Astrocyte (in vitro differentiated cells and primary cell): ENCODE data around the gene ATN1. TPM values are rescaled to one million over a fixed set of nuclear protein-coding genes. Genes with fewer than 3 reads are reported as not detected.

Source experiments
- DNase-seq: peaks from one replicate; pipeline ENCODE4 v3.0.0-alpha.2; 2010; ENCODE audit warnings: low read depth
- FAIRE-seq: peaks from 2 replicates; lab custom pipeline; 2011; peaks lifted over from hg19 to GRCh38; lab: Jason Lieb, UNC
- H2AFZ ChIP-seq: 2 replicates; pipeline ENCODE4 v1.6.0; 2012; ENCODE audit warnings: low read depth, low read length, inconsistent platforms
- H3K27ac ChIP-seq: 2 replicates; pipeline ENCODE4 v1.5.1; 2011; ENCODE audit warnings: low read depth, low read length, inconsistent platforms
- H3K27me3 ChIP-seq: 2 replicates; pipeline ENCODE4 v1.6.0; 2011; ENCODE audit warnings: low read length, inconsistent platforms; ENCODE audit not compliant: insufficient read depth
- H3K36me3 ChIP-seq: 2 replicates; pipeline ENCODE4 v1.5.1; 2011; ENCODE audit warnings: low read length, inconsistent platforms; ENCODE audit not compliant: insufficient read depth
- H3K4me1 ChIP-seq: 2 replicates; pipeline ENCODE4 v1.5.1; 2011; ENCODE audit warnings: low read length, inconsistent platforms; ENCODE audit not compliant: insufficient read depth
- H3K4me2 ChIP-seq: 2 replicates; pipeline ENCODE4 v1.6.0; 2012; ENCODE audit warnings: low read length, inconsistent platforms
- H3K4me3 ChIP-seq: 2 replicates; pipeline ENCODE4 v1.5.1; 2011; ENCODE audit warnings: low read depth, mild to moderate bottlenecking, low read length, inconsistent platforms; ENCODE audit not compliant: insufficient read depth
- H3K79me2 ChIP-seq: 2 replicates; pipeline ENCODE4 v1.6.0; 2012; ENCODE audit warnings: mild to moderate bottlenecking, low read length, inconsistent platforms; ENCODE audit not compliant: insufficient read depth
- H3K9ac ChIP-seq: 2 replicates; pipeline ENCODE4 v1.6.0; 2012; ENCODE audit warnings: mild to moderate bottlenecking, low read length, inconsistent platforms
- H3K9me3 ChIP-seq: 2 replicates; pipeline ENCODE4 v1.5.1; 2012; ENCODE audit warnings: low read depth, mild to moderate bottlenecking, low read length, inconsistent platforms; ENCODE audit not compliant: insufficient read depth
- H4K20me1 ChIP-seq: 2 replicates; pipeline ENCODE4 v1.6.0; 2012; ENCODE audit warnings: low read length, inconsistent platforms; ENCODE audit not compliant: insufficient read depth
- H3K27ac Mint-ChIP-seq: one replicate; pipeline ENCODE4 v1.8.0; 2021; ENCODE audit warnings: mild to moderate bottlenecking, mixed read lengths; ENCODE audit not compliant: unreplicated experiment
- H3K27me3 Mint-ChIP-seq: one replicate; pipeline ENCODE4 v1.8.0; 2021; ENCODE audit warnings: low read depth, mixed read lengths; ENCODE audit not compliant: unreplicated experiment
- H3K36me3 Mint-ChIP-seq: one replicate; pipeline ENCODE4 v1.8.0; 2021; ENCODE audit warnings: low read depth, mixed read lengths; ENCODE audit not compliant: unreplicated experiment
- H3K4me1 Mint-ChIP-seq: one replicate; pipeline ENCODE4 v1.8.0; 2021; ENCODE audit warnings: low read depth, mixed read lengths; ENCODE audit not compliant: unreplicated experiment
- H3K4me3 Mint-ChIP-seq: one replicate; pipeline ENCODE4 v1.8.0; 2021; ENCODE audit warnings: mild to moderate bottlenecking, moderate library complexity, mixed read lengths; ENCODE audit not compliant: unreplicated experiment
- H3K9me3 Mint-ChIP-seq: one replicate; pipeline ENCODE4 v1.8.0; 2021; ENCODE audit warnings: mild to moderate bottlenecking, mixed read lengths; ENCODE audit not compliant: unreplicated experiment
- CTCF ChIP-seq: IDR thresholded peaks from 2 replicates; pipeline ENCODE4 v1.5.1; 2011; ENCODE audit warnings: low read depth, mild to moderate bottlenecking, inconsistent platforms, low read length, moderate library complexity; ENCODE audit not compliant: insufficient read depth
- EZH2 ChIP-seq: IDR thresholded peaks from 2 replicates; pipeline ENCODE4 v1.6.1; 2012; ENCODE audit warnings: mild to moderate bottlenecking, low read length, inconsistent platforms; ENCODE audit not compliant: insufficient read depth
- total RNA-seq: library from RNA; stranded (reverse); gene quantifications from 2 replicates; pipeline ENCODE4 v1.2.1, GENCODE V29; 2021

ATN1 gene
- total RNA-seq, 1 donor from 2014 or later, result 97.8 TPM

- no peak overlapping the region for H3K9ac ChIP-seq
- Mint-ChIP-seq H3K27me3 (no peaks in the 10 kb centered on the region), H3K4me3 (no peak overlapping the region), H3K27ac (no peak overlapping the region), H3K4me1 (no peaks in the 10 kb centered on the region), H3K9me3 (no peaks in the 10 kb centered on the region), H3K36me3 (peaks cover 3% of the 10 kb centered on the region)
- no peaks in the 10 kb centered on the region for H3K9me3 ChIP-seq
- H3K4me3 ChIP-seq, result no peak overlapping the region
- H3K4me2 ChIP-seq, result no peak overlapping the region
- peaks cover 12% of the 10 kb centered on the region for H3K4me1 ChIP-seq
- no peak overlapping the region for H3K27ac ChIP-seq
- FAIRE-seq, result no peak
- H3K79me2 ChIP-seq, result no peaks in the 10 kb centered on the region
- no peak overlapping the region for H2AFZ ChIP-seq
- no peaks in the 10 kb centered on the region for H3K36me3 ChIP-seq
- no peak for DNase-seq
- no peaks in the 10 kb centered on the region for H4K20me1 ChIP-seq
- H3K27me3 ChIP-seq, result no peaks in the 10 kb centered on the region
- no peak for TF ChIP-seq CTCF
- TF ChIP-seq EZH2, result no peak
These were observed 33.4 kb upstream of the ATN1 start for GRCh38 chr12:6894321-6894720.

- H3K9me3 Mint-ChIP-seq, result no peaks in the 10 kb centered on the region
- H3K27ac ChIP-seq, result no peak overlapping the region
- no peak overlapping the region for H2AFZ ChIP-seq
- no peaks in the 10 kb centered on the region for H3K27me3 Mint-ChIP-seq
- no peak overlapping the region for H3K4me3 Mint-ChIP-seq
- H3K27ac Mint-ChIP-seq, result no peak overlapping the region
- H3K79me2 ChIP-seq, result no peaks in the 10 kb centered on the region
- TF ChIP-seq CTCF (no peak), EZH2 (no peak)
- H3K36me3 Mint-ChIP-seq, result peaks cover 3% of the 10 kb centered on the region
- DNase-seq (no peak), FAIRE-seq (no peak)
- H3K27me3 ChIP-seq, result no peaks in the 10 kb centered on the region
- no peak overlapping the region for H3K4me3 ChIP-seq
- no peaks in the 10 kb centered on the region for H3K9me3 ChIP-seq
- no peak overlapping the region for H3K4me2 ChIP-seq
- H3K9ac ChIP-seq, result no peak overlapping the region
- no peaks in the 10 kb centered on the region for H3K4me1 ChIP-seq
- H3K4me1 Mint-ChIP-seq, result no peaks in the 10 kb centered on the region
- no peaks in the 10 kb centered on the region for H3K36me3 ChIP-seq
- H4K20me1 ChIP-seq, result no peaks in the 10 kb centered on the region
These were observed 30.8 kb upstream of the ATN1 start for GRCh38 chr12:6896846-6897435.

- Histone ChIP-seq H3K4me3 (no peak overlapping the region), H3K79me2 (no peaks in the 10 kb centered on the region), H3K9me3 (no peaks in the 10 kb centered on the region), H3K36me3 (no peaks in the 10 kb centered on the region), H3K4me1 (no peaks in the 10 kb centered on the region), H3K27ac (no peak overlapping the region), H3K4me2 (no peak overlapping the region), H3K9ac (no peak overlapping the region), H4K20me1 (no peaks in the 10 kb centered on the region), H2AFZ (no peak overlapping the region), H3K27me3 (no peaks in the 10 kb centered on the region)
- Mint-ChIP-seq H3K4me1 (no peaks in the 10 kb centered on the region), H3K36me3 (no peaks in the 10 kb centered on the region), H3K9me3 (no peaks in the 10 kb centered on the region), H3K4me3 (no peak overlapping the region), H3K27ac (no peak overlapping the region), H3K27me3 (no peaks in the 10 kb centered on the region)
- FAIRE-seq, result no peak
- no peak for DNase-seq
- TF ChIP-seq EZH2, result no peak
- TF ChIP-seq CTCF, result no peak
These were observed 28.3 kb upstream of the ATN1 start for GRCh38 chr12:6899427-6899826.
